Spleen (tissue), 11 donors: ENCODE measurements around the gene AJM1. TPM values are rescaled to one million over a fixed set of nuclear protein-coding genes. Genes with fewer than 3 reads are reported as not detected.

Source experiments
- DNase-seq: peaks from one replicate; pipeline ENCODE4 v3.0.0-alpha.2; 2020
- H3K27ac ChIP-seq, 8 donors: fragments of 200-600 bp; sonication (generic) in 7 of 8; 1 replicate in 4 of 8; 2 replicates in 4 of 8; pipeline versions ENCODE4 v1.5.0 to v1.8.0; 2016 to 2021; ENCODE audit warnings: inconsistent platforms in 4 of 8, mild to moderate bottlenecking in 4 of 8, moderate library complexity in 1 of 8
- H3K27me3 ChIP-seq, 7 donors: fragments of 200-600 bp; sonication (generic) in 6 of 7; replicated peaks in 1 of 7; 1 replicate in 4 of 7; 2 replicates in 3 of 7; pipeline versions ENCODE4 v1.5.0 to v1.8.0; 2016 to 2021; ENCODE audit warnings: inconsistent platforms in 3 of 7, mild to moderate bottlenecking in 1 of 7
- H3K36me3 ChIP-seq, 6 donors: fragments of 200-600 bp; sonication (generic) in 5 of 6; 1 replicate in 4 of 6; 2 replicates in 2 of 6; pipeline versions ENCODE4 v1.5.0 to v1.8.0; 2016 to 2021; ENCODE audit warnings: inconsistent platforms in 2 of 6
- H3K4me1 ChIP-seq, 6 donors: fragments of 200-600 bp; sonication (generic) in 5 of 6; 1 replicate in 3 of 6; 2 replicates in 3 of 6; pipeline versions ENCODE4 v1.5.0 to v1.8.0; 2016 to 2021; ENCODE audit warnings: inconsistent platforms in 3 of 6
- H3K4me3 ChIP-seq, 8 donors: fragments of 200-600 bp; sonication (generic) in 7 of 8; 1 replicate in 4 of 8; 2 replicates in 4 of 8; pipeline versions ENCODE4 v1.5.0 to v1.8.0; 2016 to 2021; ENCODE audit warnings: inconsistent platforms in 4 of 8, mild to moderate bottlenecking in 4 of 8, moderate library complexity in 2 of 8
- H3K9me3 ChIP-seq, 8 donors: fragments of 200-600 bp; sonication (generic) in 7 of 8; 1 replicate in 4 of 8; 2 replicates in 4 of 8; pipeline versions ENCODE4 v1.5.0 to v1.8.0; 2016 to 2021; ENCODE audit warnings: inconsistent platforms in 4 of 8
- POLR2A ChIP-seq, 3 donors: fragments of 450-650 bp; IDR thresholded peaks; one replicate each; pipeline ENCODE4 v1.5.1; 2017; ENCODE audit warnings: antibody characterized with exemption in 3 of 3, mild to moderate bottlenecking in 1 of 3
- POLR2AphosphoS5 ChIP-seq, 3 donors: sonication (generic); formaldehyde crosslinking; IDR thresholded peaks; one replicate each; pipeline ENCODE4 v1.5.1; 2017; ENCODE audit warnings: antibody characterized with exemption in 3 of 3
- WGBS, 5 donors: extraction: QIAGEN DNeasy Blood & Tissue Kit in 3 of 5; methylation state at CpG; one replicate each; pipeline versions ENCODE4 v1.1.5 to v1.1.7; 2013 to 2018; 5-methylcytosine and 5-hydroxymethylcytosine counted together
- intact Hi-C: fragments of 100-400 bp; cut with DNase I; formaldehyde crosslinking; loops from one replicate; pipeline ENCODE4 v1.15.0; 2023; ENCODE audit warnings: low total_unique reads
- polyA plus RNA-seq, 3 donors: library from polyadenylated mRNA; stranded (reverse); fragments of 200-250 nt; gene quantifications; one replicate each; pipeline ENCODE4 v1.2.1, GENCODE V29; 2013
- total RNA-seq, 7 donors: library from RNA; depleted of rRNA in 3 of 7; stranded (reverse); fragments of >200 nt in 3 of 7; fragmentation: NEBNext Ultra II Directional in 4 of 7; extraction: Animal tissue kit (Norgen Biotek cat#: 25700) in 4 of 7; gene quantifications; one replicate each; pipeline versions ENCODE4 v1.1.0 to v1.2.1, GENCODE V29; 2016 to 2021
- TF ChIP-seq, protein P1 (sequence below), 11 experiments: fragments of 200-600 bp in 7 of 11; fragments of 450-650 bp in 4 of 11; sonication (generic) in 4 of 11; IDR thresholded peaks in 8 of 11; conservative IDR thresholded peaks in 3 of 11; 1 replicate in 7 of 11; 2 replicates in 4 of 11; pipeline versions ENCODE4 v1.4.0 to v1.8.0; 2016 to 2021; ENCODE audit warnings: antibody characterized with exemption in 11 of 11, inconsistent platforms in 4 of 11, mild to moderate bottlenecking in 1 of 11
- donor health status: healthy with polysubstance abuse.
- donor health status: DM: no; HTN: no; CAD: no; lungs with moderate emphysema.
- donor health status: DM: no; HTN: no; CAD: no.
- donor health status: Bipolar disorder and iron deficiency.
- donor health status: healthy.
- donor health status: DM: no; HTN: no; CAD: no.
- donor health status: DM: yes; HTN: yes; CAD: no.

Gene AJM1
- total and polyA plus RNA-seq, 10 donors: 0.91 to 13.1 (median 4.9) TPM

DNA sequence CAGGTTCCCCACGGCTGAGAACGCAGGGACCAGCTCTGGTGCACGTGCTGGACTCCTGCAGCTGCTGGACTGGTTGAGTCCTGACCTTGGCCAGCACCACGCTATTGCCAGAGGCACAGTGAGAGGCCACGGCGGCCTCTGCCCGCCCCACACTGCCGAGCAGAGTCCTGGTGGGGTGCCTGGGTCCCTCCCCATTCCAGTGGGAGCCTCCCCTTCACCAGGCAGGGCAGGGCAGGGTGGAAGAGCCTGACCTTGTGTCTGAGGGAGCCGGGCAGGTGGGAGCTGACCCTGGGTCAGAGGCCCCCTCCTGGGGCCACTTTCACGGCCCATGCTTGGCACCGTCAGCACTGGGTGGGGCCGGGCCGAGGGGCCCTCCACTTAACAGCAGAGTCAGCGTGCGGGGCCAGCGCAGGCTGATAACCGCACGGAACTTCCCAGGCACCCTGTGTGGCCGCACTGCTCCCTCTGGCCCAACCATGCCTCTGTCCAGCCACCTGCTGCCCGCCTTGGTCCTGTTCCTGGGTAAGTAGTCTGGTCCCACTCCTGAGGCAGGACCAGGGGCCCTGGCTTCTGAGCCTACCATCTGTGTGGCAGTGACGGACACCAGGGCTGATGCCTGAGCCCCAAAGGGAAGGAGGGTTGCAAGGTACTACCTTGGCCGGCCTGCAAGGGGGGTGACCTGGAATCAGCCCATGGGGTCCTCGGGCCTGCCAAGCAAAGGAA, 9.8 kb downstream of the AJM1 start, which contains the start of gene MAMDC4:
TSS of gene MAMDC4 (plus strand) at position 406 of the 723 bp plus-strand sequence. CDS start at position 477, 71 bp downstream.
- Histone ChIP-seq H3K27ac (peak within 1 kb of the TSS in 3 of 8 donors; percentile 3 to 77 (median 11)), H3K4me3 (no peak within 1 kb of the TSS), H3K9me3 (no peaks in the 10 kb centered on the region), H3K27me3 (peaks cover 0 to 16% (median 12%) of the 10 kb centered on the region in 7 donors), H3K36me3 (peaks cover 0 to 23% (median 8%) of the 10 kb centered on the region in 6 donors), H3K4me1 (peaks cover 20 to 86% (median 61%) of the 10 kb centered on the region in 6 donors)
- intact Hi-C loops: no loop called here
- no peak for DNase-seq
- 73 to 87% (median 77%) methylated on average over 8 to 23 of the region's 23 CpGs for WGBS, 5 donors
- TF ChIP-seq POLR2AphosphoS5 (IDR thresholded peaks at IDR 0.05) (peak in 2 of 3 donors; percentile 22 to 55), POLR2A (IDR thresholded peaks at IDR 0.05) (no peak)
- TF ChIP-seq, protein P1, sequence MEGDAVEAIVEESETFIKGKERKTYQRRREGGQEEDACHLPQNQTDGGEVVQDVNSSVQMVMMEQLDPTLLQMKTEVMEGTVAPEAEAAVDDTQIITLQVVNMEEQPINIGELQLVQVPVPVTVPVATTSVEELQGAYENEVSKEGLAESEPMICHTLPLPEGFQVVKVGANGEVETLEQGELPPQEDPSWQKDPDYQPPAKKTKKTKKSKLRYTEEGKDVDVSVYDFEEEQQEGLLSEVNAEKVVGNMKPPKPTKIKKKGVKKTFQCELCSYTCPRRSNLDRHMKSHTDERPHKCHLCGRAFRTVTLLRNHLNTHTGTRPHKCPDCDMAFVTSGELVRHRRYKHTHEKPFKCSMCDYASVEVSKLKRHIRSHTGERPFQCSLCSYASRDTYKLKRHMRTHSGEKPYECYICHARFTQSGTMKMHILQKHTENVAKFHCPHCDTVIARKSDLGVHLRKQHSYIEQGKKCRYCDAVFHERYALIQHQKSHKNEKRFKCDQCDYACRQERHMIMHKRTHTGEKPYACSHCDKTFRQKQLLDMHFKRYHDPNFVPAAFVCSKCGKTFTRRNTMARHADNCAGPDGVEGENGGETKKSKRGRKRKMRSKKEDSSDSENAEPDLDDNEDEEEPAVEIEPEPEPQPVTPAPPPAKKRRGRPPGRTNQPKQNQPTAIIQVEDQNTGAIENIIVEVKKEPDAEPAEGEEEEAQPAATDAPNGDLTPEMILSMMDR (IDR thresholded peaks at IDR 0.05 in 8 of 11, conservative IDR thresholded peaks at IDR 0.05 in 3 of 11): no peak

DNA sequence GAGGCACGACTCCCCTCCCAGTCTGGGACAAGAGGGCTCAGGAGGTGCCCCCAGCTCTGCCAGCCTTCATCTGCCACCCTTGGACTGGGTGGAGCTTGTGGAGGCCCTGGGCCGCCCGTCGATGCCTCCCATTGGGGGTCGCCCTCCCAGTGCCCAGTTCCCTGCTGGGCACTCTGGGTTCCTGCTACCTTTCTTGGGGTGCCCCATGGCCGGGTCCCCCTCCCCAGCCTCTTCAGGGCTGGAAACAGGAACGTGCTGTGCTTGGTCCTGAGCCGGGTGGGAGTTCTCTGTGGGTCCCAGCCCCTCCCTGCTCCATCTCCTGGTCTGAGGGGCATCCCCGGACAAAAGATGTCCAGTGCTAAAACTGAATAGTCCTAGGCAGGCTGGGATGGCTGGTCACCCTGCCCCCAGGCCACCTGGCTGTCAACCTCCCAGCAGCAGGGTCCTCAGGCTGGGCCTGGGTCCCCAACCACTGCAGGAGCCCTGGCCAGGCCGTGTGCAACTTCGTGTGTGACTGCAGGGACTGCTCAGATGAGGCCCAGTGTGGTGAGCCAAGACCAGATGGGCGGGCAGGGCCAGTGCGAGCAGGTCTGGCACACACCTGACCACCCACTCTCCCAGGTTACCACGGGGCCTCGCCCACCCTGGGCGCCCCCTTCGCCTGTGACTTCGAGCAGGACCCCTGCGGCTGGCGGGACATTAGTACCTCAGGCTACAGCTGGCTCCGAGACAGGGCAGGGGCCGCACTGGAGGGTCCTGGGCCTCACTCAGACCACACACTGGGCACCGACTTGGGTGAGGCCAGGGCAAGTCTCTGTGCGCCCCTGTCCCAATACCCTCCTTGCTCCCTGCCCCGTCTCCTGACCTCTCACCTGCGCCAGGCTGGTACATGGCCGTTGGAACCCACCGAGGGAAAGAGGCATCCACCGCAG, 10.7 kb downstream of the AJM1 start:
- intact Hi-C loops: no loop called here
- TF ChIP-seq POLR2A (IDR thresholded peaks at IDR 0.05) (no peak), POLR2AphosphoS5 (IDR thresholded peaks at IDR 0.05) (peak in 2 of 3 donors; percentile 3 to 54)
- TF ChIP-seq, protein P1 (IDR thresholded peaks at IDR 0.05 in 8 of 11, conservative IDR thresholded peaks at IDR 0.05 in 3 of 11): no peak
- Histone ChIP-seq H3K36me3 (peaks cover 0 to 32% (median 8%) of the 10 kb centered on the region in 6 donors), H3K27ac (peak overlapping the region in 2 of 8 donors; percentile 67 to 77), H3K27me3 (peaks cover 0 to 7% (median 4%) of the 10 kb centered on the region in 7 donors), H3K4me1 (peaks cover 15 to 80% (median 53%) of the 10 kb centered on the region in 6 donors), H3K9me3 (no peaks in the 10 kb centered on the region), H3K4me3 (no peak overlapping the region)
- peak; percentile 75 for DNase-seq
- WGBS, 5 donors: 84 to 91% (median 90%) methylated on average over 16 to 29 of the region's 29 CpGs

DNA sequence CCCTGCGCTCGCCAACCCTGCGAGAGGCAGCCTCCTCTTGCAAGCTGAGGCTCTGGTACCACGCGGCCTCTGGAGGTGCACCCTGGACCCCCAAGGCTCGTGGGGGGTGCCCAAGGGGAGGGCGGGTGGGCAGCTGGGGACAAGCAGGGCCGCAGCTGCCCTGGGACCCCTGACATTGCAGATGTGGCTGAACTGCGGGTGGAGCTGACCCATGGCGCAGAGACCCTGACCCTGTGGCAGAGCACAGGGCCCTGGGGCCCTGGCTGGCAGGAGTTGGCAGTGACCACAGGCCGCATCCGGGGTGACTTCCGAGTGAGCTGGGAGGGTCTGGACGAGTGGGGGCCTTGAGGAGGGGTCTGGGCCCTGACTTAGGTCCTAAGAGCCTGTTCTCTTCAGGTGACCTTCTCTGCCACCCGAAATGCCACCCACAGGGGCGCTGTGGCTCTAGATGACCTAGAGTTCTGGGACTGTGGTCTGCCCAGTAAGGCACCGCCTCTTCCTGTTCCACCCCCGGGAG, 11.4 kb downstream of the AJM1 start:
- H3K9me3 ChIP-seq: no peaks in the 10 kb centered on the region
- H3K4me1 ChIP-seq: peaks cover 10 to 73% (median 45%) of the 10 kb centered on the region in 6 donors
- intact Hi-C loops: no loop called here
- DNase-seq: peak; percentile 76
- H3K27ac ChIP-seq: peak overlapping the region in 7 of 8 donors; percentile 11 to 77 (median 67)
- TF ChIP-seq POLR2A (IDR thresholded peaks at IDR 0.05): no peak
- TF ChIP-seq, protein P1 (IDR thresholded peaks at IDR 0.05 in 8 of 11, conservative IDR thresholded peaks at IDR 0.05 in 3 of 11): peak in 2 of 11 experiments; percentile 12 to 13
- WGBS, 5 donors: 60 to 83% (median 76%) methylated on average over 13 to 18 of the region's 18 CpGs
- H3K36me3 ChIP-seq: peaks cover 0 to 39% (median 8%) of the 10 kb centered on the region in 6 donors
- H3K4me3 ChIP-seq: peak overlapping the region in 1 of 8 donors; percentile 36
- peaks cover 0 to under 1% (median 0%) of the 10 kb centered on the region in 7 donors for H3K27me3 ChIP-seq
